22Rv1 (cell line): ENCODE results near the gene GDF9.

Experiments used
- CTCF ChIP-seq: fragments of 450-650 bp; IDR thresholded peaks from 2 replicates; pipeline ENCODE4 v1.5.1; 2017; ENCODE audit warnings: mild to moderate bottlenecking
- ZFX ChIP-seq: fragments of 450-650 bp; IDR thresholded peaks from 2 replicates; pipeline ENCODE4 v1.6.1; 2017; ENCODE audit warnings: antibody characterized with exemption, borderline replicate concordance

- TF ChIP-seq CTCF (no peak), ZFX (no peak)
These were observed 12.0 kb downstream of the GDF9 start for GRCh38 chr5:132854301-132854700.
